DND-41 (cell line): ENCODE results near the gene MTCH1.

Source experiments
- CTCF ChIP-seq: IDR thresholded peaks from 2 replicates; pipeline ENCODE4 v1.5.1; 2012; ENCODE audit warnings: borderline replicate concordance, low read length, moderate library complexity, mild to moderate bottlenecking; ENCODE audit not compliant: poor library complexity, severe bottlenecking; ENCODE audit errors: extremely low read depth
- EZH2 ChIP-seq: IDR thresholded peaks from 3 replicates; pipeline ENCODE4 v1.6.1; 2012; ENCODE audit warnings: borderline replicate concordance, low read depth, mild to moderate bottlenecking, moderate library complexity, low read length, inconsistent platforms; ENCODE audit not compliant: severe bottlenecking

GRCh38 chr6:36926708-36927513, 59.1 kb downstream of the MTCH1 start:
- TF ChIP-seq CTCF (no peak), EZH2 (no peak)
